GM12864 (cell line): Measurements from ENCODE around the gene KLF15.

Experiments used
- DNase-seq: peaks from one replicate; pipeline ENCODE4 v3.0.0-alpha.2; 2011; ENCODE audit warnings: low read depth
- H3K4me3 ChIP-seq: 2 replicates; pipeline ENCODE4 v1.5.1; 2011; ENCODE audit warnings: mild to moderate bottlenecking, low read depth, low read length, control low read depth
- CTCF ChIP-seq: IDR thresholded peaks from 2 replicates; pipeline ENCODE4 v1.5.1; 2011; ENCODE audit warnings: low read depth, mild to moderate bottlenecking, moderate library complexity, low read length, control low read depth, inconsistent platforms; ENCODE audit errors: missing control alignments

The KLF15 gene

DNA sequence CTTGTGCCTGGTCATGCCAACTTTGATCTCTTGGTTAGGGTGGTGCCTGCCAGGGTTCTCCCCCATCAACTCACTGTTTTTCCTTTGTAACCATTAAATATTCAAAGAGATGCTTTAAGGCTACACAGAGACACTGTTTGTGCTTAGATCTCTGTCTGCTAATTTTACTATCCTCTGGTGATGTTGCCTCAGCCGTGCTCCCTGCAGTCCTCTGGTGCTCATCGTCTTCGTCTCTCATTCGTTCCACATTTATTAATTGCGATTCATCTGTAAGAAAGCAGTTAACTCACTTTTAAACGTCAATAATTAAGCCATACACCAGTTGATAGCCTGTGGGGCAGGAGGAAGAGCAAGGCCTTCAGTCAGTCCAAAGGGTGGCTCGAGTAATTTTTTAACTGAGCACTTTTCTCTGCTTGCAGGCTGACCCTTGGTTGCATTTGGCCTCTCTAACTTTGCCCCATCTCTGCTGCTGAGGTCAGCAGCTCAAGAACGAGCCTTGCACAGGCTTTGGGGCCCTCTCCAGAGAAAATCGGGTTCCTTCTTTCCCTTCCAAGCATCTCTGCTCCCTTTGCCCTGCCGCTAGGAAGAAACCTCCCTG lies 62.9 kb downstream of the KLF15 start:
- no peak for DNase-seq
- H3K4me3 ChIP-seq = no peak overlapping the region
- TF ChIP-seq CTCF = no peak

GRCh38 chr3:126293370-126294082 lies 63.7 kb downstream of the KLF15 start:
- no peak for DNase-seq
- no peak for TF ChIP-seq CTCF

More at GRCh38 chr3:126293370-126294082, 63.7 kb downstream of the KLF15 start:
- H3K4me3 ChIP-seq = no peak overlapping the region
